GM12864 (cell line): Measurements from ENCODE around the gene ATMIN.

Experiments used
- DNase-seq: peaks from one replicate; pipeline ENCODE4 v3.0.0-alpha.2; 2011; ENCODE audit warnings: low read depth
- H3K4me3 ChIP-seq: 2 replicates; pipeline ENCODE4 v1.5.1; 2011; ENCODE audit warnings: mild to moderate bottlenecking, low read depth, low read length, control low read depth
- CTCF ChIP-seq: IDR thresholded peaks from 2 replicates; pipeline ENCODE4 v1.5.1; 2011; ENCODE audit warnings: low read depth, mild to moderate bottlenecking, moderate library complexity, low read length, control low read depth, inconsistent platforms; ENCODE audit errors: missing control alignments

Gene ATMIN

GRCh38 chr16:81041696-81042095, 6.1 kb downstream of the ATMIN start:
- no peak for TF ChIP-seq CTCF
- no peak overlapping the region for H3K4me3 ChIP-seq
- DNase-seq, result no peak

GRCh38 chr16:81042821-81043220, 7.2 kb downstream of the ATMIN start:
- no peak overlapping the region for H3K4me3 ChIP-seq
- TF ChIP-seq CTCF, result no peak
- DNase-seq, result no peak

GRCh38 chr16:81053761-81054160, 18.1 kb downstream of the ATMIN start:
- no peak for TF ChIP-seq CTCF
- H3K4me3 ChIP-seq, result no peak overlapping the region
- DNase-seq, result no peak

- TF ChIP-seq CTCF, result no peak
- no peak overlapping the region for H3K4me3 ChIP-seq
- no peak for DNase-seq
Observed at GRCh38 chr16:81060576-81061306, 25.1 kb downstream of the ATMIN start.

GRCh38 chr16:81061307-81061640, 25.6 kb downstream of the ATMIN start:
- no peak for TF ChIP-seq CTCF
- H3K4me3 ChIP-seq, result no peak overlapping the region
- DNase-seq, result no peak

DNA sequence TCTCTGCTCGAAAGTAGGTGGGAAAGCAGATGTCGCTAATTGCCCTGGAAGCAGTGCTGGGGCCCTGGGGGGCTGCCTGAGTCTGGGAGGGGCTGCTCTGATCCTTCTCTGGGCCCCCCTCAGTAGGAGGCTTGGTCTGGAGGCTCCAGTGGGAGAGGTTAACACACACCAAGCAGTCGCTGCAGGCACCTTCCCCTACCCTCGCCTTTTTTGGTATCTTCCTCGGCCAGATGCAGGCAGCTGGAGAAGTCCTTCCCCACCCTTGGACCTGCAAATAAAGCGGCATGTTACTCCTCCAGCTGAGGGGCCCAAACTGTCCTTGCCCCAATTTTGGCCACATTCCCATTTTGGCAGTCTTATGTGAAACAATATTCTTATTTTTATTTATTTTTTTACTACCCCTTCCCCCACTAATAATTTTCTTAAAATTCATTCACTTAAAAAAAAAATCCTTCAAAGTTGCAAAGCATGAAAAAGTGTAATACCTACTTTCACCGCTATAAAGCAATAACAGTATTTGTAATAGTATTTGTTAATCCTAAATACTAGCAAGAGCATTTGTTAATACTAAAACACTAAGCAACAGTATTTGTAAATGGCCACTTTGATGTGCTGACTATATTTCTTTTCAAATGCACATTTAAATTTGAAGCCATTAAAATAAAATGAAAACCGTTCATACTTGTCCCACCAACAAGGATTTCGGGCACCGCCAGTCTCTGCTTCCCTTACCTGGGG, 26.4 kb downstream of the ATMIN start:
- H3K4me3 ChIP-seq, result no peak overlapping the region
- TF ChIP-seq CTCF, result no peak
- DNase-seq, result no peak

GRCh38 chr16:81066681-81067080, 31.0 kb downstream of the ATMIN start:
- no peak overlapping the region for H3K4me3 ChIP-seq
- DNase-seq, result no peak
- no peak for TF ChIP-seq CTCF
